Trophoblast cell (in vitro differentiated cells and primary cell): ENCODE results near the gene DLG2.

Source experiments
- DNase-seq, 2 donors: peaks; one replicate each; pipeline ENCODE4 v3.0.0-alpha.2; 2016
- H2AFZ ChIP-seq: 2 replicates; pipeline ENCODE4 v1.6.1; 2013; ENCODE audit warnings: low read length, moderate library complexity, mild to moderate bottlenecking; ENCODE audit not compliant: insufficient read depth, poor library complexity
- H2AK5ac ChIP-seq: 2 replicates; pipeline ENCODE4 v1.6.1; 2013; ENCODE audit warnings: mild to moderate bottlenecking, low read length
- H2BK120ac ChIP-seq: 2 replicates; pipeline ENCODE4 v1.6.1; 2013; ENCODE audit warnings: low read length, mild to moderate bottlenecking, moderate library complexity; ENCODE audit not compliant: insufficient read depth, poor library complexity
- H2BK12ac ChIP-seq: 2 replicates; pipeline ENCODE4 v1.6.1; 2013; ENCODE audit warnings: mild to moderate bottlenecking, low read length, moderate library complexity
- H2BK5ac ChIP-seq: 2 replicates; pipeline ENCODE4 v1.6.1; 2013; ENCODE audit warnings: low read length, low read depth, moderate library complexity, mild to moderate bottlenecking; ENCODE audit not compliant: poor library complexity
- H3K14ac ChIP-seq: 2 replicates; pipeline ENCODE4 v1.6.1; 2013; ENCODE audit warnings: mild to moderate bottlenecking, low read length
- H3K18ac ChIP-seq: 2 replicates; pipeline ENCODE4 v1.6.1; 2013; ENCODE audit warnings: mild to moderate bottlenecking, low read length
- H3K23ac ChIP-seq: 2 replicates; pipeline ENCODE4 v1.6.1; 2013; ENCODE audit warnings: low read length
- H3K27ac ChIP-seq: 2 replicates; pipeline ENCODE4 v1.5.1; 2013; ENCODE audit warnings: low read depth, mild to moderate bottlenecking, inconsistent platforms, low read length, moderate library complexity
- H3K27me3 ChIP-seq: 2 replicates; pipeline ENCODE4 v1.6.1; 2013; ENCODE audit warnings: inconsistent platforms, mild to moderate bottlenecking, low read length, moderate library complexity; ENCODE audit not compliant: insufficient read depth
- H3K36me3 ChIP-seq, 2 experiments: 1 replicate in 1 of 2; 2 replicates in 1 of 2; pipeline ENCODE4 v1.6.1; 2013; ENCODE audit warnings: low read length in 2 of 2, mild to moderate bottlenecking in 2 of 2, moderate library complexity in 1 of 2; ENCODE audit not compliant: insufficient read depth in 2 of 2, control insufficient read depth in 1 of 2
- H3K4ac ChIP-seq: 2 replicates; pipeline ENCODE4 v1.6.1; 2013; ENCODE audit warnings: low read depth, mild to moderate bottlenecking, low read length, moderate library complexity
- H3K4me1 ChIP-seq, 2 experiments: 1 replicate in 1 of 2; 2 replicates in 1 of 2; pipeline ENCODE4 v1.6.1; 2013; ENCODE audit warnings: low read length in 2 of 2, mild to moderate bottlenecking in 2 of 2, moderate library complexity in 1 of 2; ENCODE audit not compliant: insufficient read depth in 2 of 2, control insufficient read depth in 1 of 2
- H3K4me2 ChIP-seq: 2 replicates; pipeline ENCODE4 v1.6.1; 2013; ENCODE audit warnings: inconsistent platforms, mild to moderate bottlenecking, low read length, moderate library complexity
- H3K4me3 ChIP-seq: 2 replicates; pipeline ENCODE4 v1.5.1; 2013; ENCODE audit warnings: mild to moderate bottlenecking, low read depth, low read length, inconsistent platforms
- H3K79me1 ChIP-seq: one replicate; pipeline ENCODE4 v1.6.1; 2013; ENCODE audit warnings: low read length
- H3K79me2 ChIP-seq: 2 replicates; pipeline ENCODE4 v1.6.1; 2013; ENCODE audit warnings: low read length, mild to moderate bottlenecking; ENCODE audit not compliant: control insufficient read depth, insufficient read depth, poor library complexity
- H3K9ac ChIP-seq: 2 replicates; pipeline ENCODE4 v1.6.1; 2013; ENCODE audit warnings: mild to moderate bottlenecking, low read length
- H3K9me3 ChIP-seq: 2 replicates; pipeline ENCODE4 v1.6.1; 2013; ENCODE audit warnings: low read depth, mild to moderate bottlenecking, control low read depth, inconsistent platforms, low read length; ENCODE audit not compliant: insufficient read depth
- H4K12ac ChIP-seq: 2 replicates; pipeline ENCODE4 v1.6.1; 2013; ENCODE audit warnings: low read depth, mild to moderate bottlenecking, low read length, moderate library complexity
- H4K8ac ChIP-seq: 2 replicates; pipeline ENCODE4 v1.6.1; 2013; ENCODE audit warnings: low read depth, mild to moderate bottlenecking, low read length, moderate library complexity
- H4K91ac ChIP-seq: one replicate; pipeline ENCODE4 v1.6.1; 2013; ENCODE audit warnings: low read depth, mild to moderate bottlenecking, low read length, moderate library complexity
- WGBS: extraction: QIAGEN DNeasy Blood & Tissue Kit; methylation state at CpG from one replicate; pipeline ENCODE4 v1.1.7; 2013; ENCODE audit warnings: missing lambda C conversion rate; ENCODE audit not compliant: insufficient read length, insufficient coverage; ENCODE audit errors: extremely low coverage; 5-methylcytosine and 5-hydroxymethylcytosine counted together

The DLG2 gene

GRCh38 chr11:85539740-85540139 is 87.4 kb downstream of the DLG2 start:
- DNase-seq, result no peak
- Histone ChIP-seq H3K9ac (no peak overlapping the region), H2AK5ac (no peak overlapping the region), H3K4me2 (no peak overlapping the region), H2BK5ac (no peak overlapping the region), H3K79me2 (no peaks in the 10 kb centered on the region), H4K91ac (no peak overlapping the region), H3K18ac (no peak overlapping the region), H3K4me1 (no peaks in the 10 kb centered on the region), H2BK12ac (no peak overlapping the region), H2BK120ac (no peak overlapping the region), H3K36me3 (no peaks in the 10 kb centered on the region), H2AFZ (no peak overlapping the region), H4K12ac (no peak overlapping the region), H3K9me3 (peaks cover 7% of the 10 kb centered on the region), H3K4me3 (no peak overlapping the region), H3K4ac (no peak overlapping the region), H3K79me1 (no peaks in the 10 kb centered on the region), H4K8ac (no peak overlapping the region), H3K27ac (no peak overlapping the region), H3K27me3 (no peaks in the 10 kb centered on the region), H3K23ac (no peak overlapping the region), H3K14ac (no peak overlapping the region)
- WGBS, result 100% methylated on average over 1 of the region's 3 CpGs

- no peak for DNase-seq
- Histone ChIP-seq H3K27me3 (no peaks in the 10 kb centered on the region), H2BK120ac (no peak overlapping the region), H2BK12ac (no peak overlapping the region), H3K14ac (no peak overlapping the region), H2BK5ac (no peak overlapping the region), H3K9ac (no peak overlapping the region), H2AFZ (no peak overlapping the region), H3K36me3 (no peaks in the 10 kb centered on the region), H3K18ac (no peak overlapping the region), H3K4me1 (no peaks in the 10 kb centered on the region), H3K27ac (no peak overlapping the region), H4K8ac (no peak overlapping the region), H3K4ac (no peak overlapping the region), H4K12ac (no peak overlapping the region), H3K9me3 (peaks cover 7% of the 10 kb centered on the region), H4K91ac (no peak overlapping the region), H3K4me3 (no peak overlapping the region), H2AK5ac (no peak overlapping the region), H3K23ac (no peak overlapping the region), H3K4me2 (no peak overlapping the region), H3K79me1 (no peaks in the 10 kb centered on the region), H3K79me2 (no peaks in the 10 kb centered on the region)
- no CpG with 5 or more reads among the region's 1 CpG for WGBS
Measured at GRCh38 chr11:85539029-85539689, 88.0 kb downstream of the DLG2 start.

GRCh38 chr11:85536438-85536837 is 90.7 kb downstream of the DLG2 start:
- H3K79me2 ChIP-seq, result no peaks in the 10 kb centered on the region
- no peaks in the 10 kb centered on the region for H3K79me1 ChIP-seq
- H3K23ac ChIP-seq, result no peak overlapping the region
- no peak for DNase-seq
- H3K27ac ChIP-seq, result no peak overlapping the region
- H3K4me1 ChIP-seq, result no peaks in the 10 kb centered on the region
- H3K18ac ChIP-seq, result no peak overlapping the region
- peaks cover 7% of the 10 kb centered on the region for H3K9me3 ChIP-seq
- H3K27me3 ChIP-seq, result no peaks in the 10 kb centered on the region
- no peak overlapping the region for H3K4me3 ChIP-seq
- H2AFZ ChIP-seq, result no peak overlapping the region
- H2BK120ac ChIP-seq, result no peak overlapping the region
- no CpG with 5 or more reads among the region's 15 CpGs for WGBS
- H2AK5ac ChIP-seq, result no peak overlapping the region
- H2BK12ac ChIP-seq, result no peak overlapping the region
- no peak overlapping the region for H3K14ac ChIP-seq
- H3K36me3 ChIP-seq, result no peaks in the 10 kb centered on the region
- H3K9ac ChIP-seq, result no peak overlapping the region
- H2BK5ac ChIP-seq, result no peak overlapping the region
- no peak overlapping the region for H4K91ac ChIP-seq
- no peak overlapping the region for H4K8ac ChIP-seq
- H4K12ac ChIP-seq, result no peak overlapping the region
- H3K4ac ChIP-seq, result no peak overlapping the region
- H3K4me2 ChIP-seq, result no peak overlapping the region

- Histone ChIP-seq H4K8ac (no peak overlapping the region), H3K36me3 (no peaks in the 10 kb centered on the region), H3K4me2 (no peak overlapping the region), H3K4me3 (no peak overlapping the region), H3K9me3 (peaks cover 7% of the 10 kb centered on the region), H3K9ac (no peak overlapping the region), H3K79me1 (no peaks in the 10 kb centered on the region), H2AFZ (no peak overlapping the region), H2BK12ac (no peak overlapping the region), H3K79me2 (no peaks in the 10 kb centered on the region), H3K4me1 (no peaks in the 10 kb centered on the region), H4K91ac (no peak overlapping the region), H3K4ac (no peak overlapping the region), H3K27ac (no peak overlapping the region), H2BK5ac (no peak overlapping the region), H2AK5ac (no peak overlapping the region), H3K23ac (no peak overlapping the region), H3K27me3 (no peaks in the 10 kb centered on the region), H2BK120ac (no peak overlapping the region), H3K18ac (no peak overlapping the region), H4K12ac (no peak overlapping the region), H3K14ac (no peak overlapping the region)
- WGBS, result no CpG with 5 or more reads among the region's 3 CpGs
- no peak for DNase-seq
Measured at GRCh38 chr11:85534806-85535205, 92.3 kb downstream of the DLG2 start.
